ENCODE data around the gene KRTAP10-1.

The KRTAP10-1 gene

GRCh38 chr21:44529503-44530125 lies 10.4 kb downstream of the KRTAP10-1 start:
- H4K8ac ChIP-seq (ENCODE audit: low read depth, low read length): no peak overlapping the region
- no peak overlapping the region for H3K4me3 ChIP-seq (ENCODE audit: low read depth, low read length)
- no peak overlapping the region for H3K9ac ChIP-seq (ENCODE audit: low read length)
- no CpG with 5 or more reads among the region's 23 CpGs for WGBS (ENCODE audit: extremely low coverage, insufficient coverage, insufficient read length)
- no peak overlapping the region for H3K18ac ChIP-seq (ENCODE audit: low read length)
- H2AK5ac ChIP-seq (ENCODE audit: low read length): no peak overlapping the region
- H2BK120ac ChIP-seq (ENCODE audit: insufficient read depth, low read length, poor library complexity): no peak overlapping the region
- no peak overlapping the region for H2BK12ac ChIP-seq (ENCODE audit: low read length)
- no peak overlapping the region for H3K4ac ChIP-seq (ENCODE audit: low read depth, low read length)
- no peak overlapping the region for H2AFZ ChIP-seq (ENCODE audit: insufficient read depth, low read length, poor library complexity)
- H3K27me3 ChIP-seq (ENCODE audit: insufficient read depth, low read length): no peaks in the 10 kb centered on the region
- no peak for DNase-seq
- no peak overlapping the region for H4K12ac ChIP-seq (ENCODE audit: low read depth, low read length)
- no peaks in the 10 kb centered on the region for H3K9me3 ChIP-seq (ENCODE audit: insufficient read depth, low read depth, low read length)
- H3K27ac ChIP-seq (ENCODE audit: low read depth, low read length): no peak overlapping the region
- no peak overlapping the region for H3K4me2 ChIP-seq (ENCODE audit: low read length)
- no peaks in the 10 kb centered on the region for H3K36me3 ChIP-seq (ENCODE audit: control insufficient read depth in 1 of 2, insufficient read depth in 2 of 2, low read length in 2 of 2)
- no peak overlapping the region for H3K23ac ChIP-seq (ENCODE audit: low read length)
- H2BK5ac ChIP-seq (ENCODE audit: low read depth, low read length, poor library complexity): no peak overlapping the region
- H3K4me1 ChIP-seq (ENCODE audit: control insufficient read depth in 1 of 2, insufficient read depth in 2 of 2, low read length in 2 of 2): no peaks in the 10 kb centered on the region
- no peak overlapping the region for H4K91ac ChIP-seq (ENCODE audit: low read depth, low read length)
- H3K79me2 ChIP-seq (ENCODE audit: control insufficient read depth, insufficient read depth, low read length, poor library complexity): no peaks in the 10 kb centered on the region
- no peak overlapping the region for H3K14ac ChIP-seq (ENCODE audit: low read length)
- no peaks in the 10 kb centered on the region for H3K79me1 ChIP-seq (ENCODE audit: low read length)

GRCh38 chr21:44529011-44529421 lies 11.0 kb downstream of the KRTAP10-1 start:
- Histone ChIP-seq H3K4ac (ENCODE audit: low read depth, low read length) (no peak overlapping the region), H3K14ac (ENCODE audit: low read length) (no peak overlapping the region), H2BK120ac (ENCODE audit: insufficient read depth, low read length, poor library complexity) (no peak overlapping the region), H3K36me3 (ENCODE audit: control insufficient read depth in 1 of 2, insufficient read depth in 2 of 2, low read length in 2 of 2) (no peaks in the 10 kb centered on the region), H3K18ac (ENCODE audit: low read length) (no peak overlapping the region), H2BK12ac (ENCODE audit: low read length) (no peak overlapping the region), H3K4me1 (ENCODE audit: control insufficient read depth in 1 of 2, insufficient read depth in 2 of 2, low read length in 2 of 2) (no peaks in the 10 kb centered on the region), H3K9me3 (ENCODE audit: insufficient read depth, low read depth, low read length) (no peaks in the 10 kb centered on the region), H3K27ac (ENCODE audit: low read depth, low read length) (no peak overlapping the region), H4K8ac (ENCODE audit: low read depth, low read length) (no peak overlapping the region), H2BK5ac (ENCODE audit: low read depth, low read length, poor library complexity) (no peak overlapping the region), H4K12ac (ENCODE audit: low read depth, low read length) (no peak overlapping the region), H4K91ac (ENCODE audit: low read depth, low read length) (no peak overlapping the region), H3K79me2 (ENCODE audit: control insufficient read depth, insufficient read depth, low read length, poor library complexity) (no peaks in the 10 kb centered on the region), H3K23ac (ENCODE audit: low read length) (no peak overlapping the region), H3K4me3 (ENCODE audit: low read depth, low read length) (no peak overlapping the region), H3K79me1 (ENCODE audit: low read length) (no peaks in the 10 kb centered on the region), H3K9ac (ENCODE audit: low read length) (no peak overlapping the region), H2AK5ac (ENCODE audit: low read length) (no peak overlapping the region), H2AFZ (ENCODE audit: insufficient read depth, low read length, poor library complexity) (no peak overlapping the region), H3K4me2 (ENCODE audit: low read length) (no peak overlapping the region), H3K27me3 (ENCODE audit: insufficient read depth, low read length) (no peaks in the 10 kb centered on the region)
- no peak for DNase-seq
- WGBS (ENCODE audit: extremely low coverage, insufficient coverage, insufficient read length): no CpG with 5 or more reads among the region's 17 CpGs

GRCh38 chr21:44528634-44528995 lies 11.4 kb downstream of the KRTAP10-1 start:
- H2BK12ac ChIP-seq (ENCODE audit: low read length): no peak overlapping the region
- no peak overlapping the region for H4K8ac ChIP-seq (ENCODE audit: low read depth, low read length)
- no peaks in the 10 kb centered on the region for H3K79me1 ChIP-seq (ENCODE audit: low read length)
- H3K4me1 ChIP-seq (ENCODE audit: control insufficient read depth in 1 of 2, insufficient read depth in 2 of 2, low read length in 2 of 2): no peaks in the 10 kb centered on the region
- WGBS (ENCODE audit: extremely low coverage, insufficient coverage, insufficient read length): no CpG with 5 or more reads among the region's 10 CpGs
- H3K18ac ChIP-seq (ENCODE audit: low read length): no peak overlapping the region
- H2AFZ ChIP-seq (ENCODE audit: insufficient read depth, low read length, poor library complexity): no peak overlapping the region
- H3K4me2 ChIP-seq (ENCODE audit: low read length): no peak overlapping the region
- no peak overlapping the region for H2AK5ac ChIP-seq (ENCODE audit: low read length)
- no peaks in the 10 kb centered on the region for H3K79me2 ChIP-seq (ENCODE audit: control insufficient read depth, insufficient read depth, low read length, poor library complexity)
- no peak overlapping the region for H2BK5ac ChIP-seq (ENCODE audit: low read depth, low read length, poor library complexity)
- H2BK120ac ChIP-seq (ENCODE audit: insufficient read depth, low read length, poor library complexity): no peak overlapping the region
- H3K27me3 ChIP-seq (ENCODE audit: insufficient read depth, low read length): no peaks in the 10 kb centered on the region
- no peak overlapping the region for H3K4ac ChIP-seq (ENCODE audit: low read depth, low read length)
- no peaks in the 10 kb centered on the region for H3K36me3 ChIP-seq (ENCODE audit: control insufficient read depth in 1 of 2, insufficient read depth in 2 of 2, low read length in 2 of 2)
- H3K9me3 ChIP-seq (ENCODE audit: insufficient read depth, low read depth, low read length): no peaks in the 10 kb centered on the region
- no peak overlapping the region for H4K91ac ChIP-seq (ENCODE audit: low read depth, low read length)
- no peak overlapping the region for H3K23ac ChIP-seq (ENCODE audit: low read length)
- H3K14ac ChIP-seq (ENCODE audit: low read length): no peak overlapping the region
- no peak for DNase-seq
- no peak overlapping the region for H3K4me3 ChIP-seq (ENCODE audit: low read depth, low read length)
- no peak overlapping the region for H4K12ac ChIP-seq (ENCODE audit: low read depth, low read length)
- H3K27ac ChIP-seq (ENCODE audit: low read depth, low read length): no peak overlapping the region
- H3K9ac ChIP-seq (ENCODE audit: low read length): no peak overlapping the region

DNA sequence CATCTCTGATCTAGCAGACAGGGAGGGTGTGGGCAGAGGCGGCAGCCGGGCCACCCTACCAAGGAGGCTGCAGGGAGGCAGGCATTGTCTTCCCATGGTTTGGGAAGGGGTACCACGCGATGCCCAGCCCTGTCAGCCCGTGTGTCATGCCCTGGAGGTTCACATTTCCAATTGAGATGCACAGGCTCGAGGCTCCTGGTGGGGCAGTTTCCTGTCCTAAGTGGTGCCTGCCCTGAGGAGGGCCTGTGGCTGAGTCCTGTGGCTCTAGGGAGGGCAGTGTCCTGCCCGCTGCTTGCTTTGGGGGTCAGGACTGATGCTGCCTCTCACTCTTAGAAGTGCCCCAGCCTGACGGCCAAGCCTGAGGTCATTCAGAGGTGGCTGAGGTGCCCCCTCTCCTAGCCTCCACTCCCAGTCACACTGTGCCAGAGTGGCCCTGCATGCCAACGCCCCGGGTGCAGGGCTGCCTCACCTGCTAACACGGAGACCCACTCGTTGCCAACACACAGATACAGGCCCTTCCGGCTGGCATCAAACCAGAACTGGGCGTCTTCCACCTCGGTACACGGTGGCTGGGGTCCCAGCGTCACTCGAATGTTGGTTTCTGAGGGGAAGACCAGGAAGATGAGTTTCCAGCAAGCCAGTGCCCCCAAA lies 11.9 kb downstream of the KRTAP10-1 start:
- Histone ChIP-seq H3K9ac (ENCODE audit: low read length) (no peak overlapping the region), H4K12ac (ENCODE audit: low read depth, low read length) (no peak overlapping the region), H3K4me3 (ENCODE audit: low read depth, low read length) (no peak overlapping the region), H3K14ac (ENCODE audit: low read length) (no peak overlapping the region), H2BK5ac (ENCODE audit: low read depth, low read length, poor library complexity) (no peak overlapping the region), H3K4me1 (ENCODE audit: control insufficient read depth in 1 of 2, insufficient read depth in 2 of 2, low read length in 2 of 2) (no peaks in the 10 kb centered on the region), H4K91ac (ENCODE audit: low read depth, low read length) (no peak overlapping the region), H3K4me2 (ENCODE audit: low read length) (no peak overlapping the region), H2BK120ac (ENCODE audit: insufficient read depth, low read length, poor library complexity) (no peak overlapping the region), H3K9me3 (ENCODE audit: insufficient read depth, low read depth, low read length) (no peaks in the 10 kb centered on the region), H3K27ac (ENCODE audit: low read depth, low read length) (no peak overlapping the region), H3K23ac (ENCODE audit: low read length) (no peak overlapping the region), H3K36me3 (ENCODE audit: control insufficient read depth in 1 of 2, insufficient read depth in 2 of 2, low read length in 2 of 2) (no peaks in the 10 kb centered on the region), H3K79me1 (ENCODE audit: low read length) (no peaks in the 10 kb centered on the region), H2BK12ac (ENCODE audit: low read length) (no peak overlapping the region), H3K4ac (ENCODE audit: low read depth, low read length) (no peak overlapping the region), H3K79me2 (ENCODE audit: control insufficient read depth, insufficient read depth, low read length, poor library complexity) (no peaks in the 10 kb centered on the region), H2AK5ac (ENCODE audit: low read length) (no peak overlapping the region), H3K18ac (ENCODE audit: low read length) (no peak overlapping the region), H4K8ac (ENCODE audit: low read depth, low read length) (no peak overlapping the region), H2AFZ (ENCODE audit: insufficient read depth, low read length, poor library complexity) (no peak overlapping the region), H3K27me3 (ENCODE audit: insufficient read depth, low read length) (no peaks in the 10 kb centered on the region)
- DNase-seq: no peak
- no CpG with 5 or more reads among the region's 18 CpGs for WGBS (ENCODE audit: extremely low coverage, insufficient coverage, insufficient read length)
